HG03064 (cell line): ENCODE data around the gene UTP14C.
"Not testable (repeated sequence)": the region's sequence is repeated elsewhere in the genome, so short reads cannot be mapped to it uniquely, and the experiment has no call there.

Experiments used
- ATAC-seq: cut with Tn5 transposase; IDR thresholded peaks from one replicate; pipeline ENCODE4 v1.9.1; 2021; ENCODE audit warnings: low read depth; ENCODE audit not compliant: unreplicated experiment

Gene UTP14C

GRCh38 chr13:52036037-52036436 lies 11.5 kb downstream of the UTP14C start:
- no peak for ATAC-seq

GRCh38 chr13:52043675-52044074 lies 19.2 kb downstream of the UTP14C start:
- ATAC-seq: no peak

- ATAC-seq: no peak
Observed at GRCh38 chr13:52047463-52047862, 23.0 kb downstream of the UTP14C start.

GRCh38 chr13:52048516-52048915 lies 24.0 kb downstream of the UTP14C start:
- ATAC-seq: no peak

- no peak for ATAC-seq
Observed at GRCh38 chr13:52051400-52051799, 26.9 kb downstream of the UTP14C start.

GRCh38 chr13:52053460-52053859 lies 29.0 kb downstream of the UTP14C start:
- no peak for ATAC-seq

GRCh38 chr13:52061064-52061463 lies 36.6 kb downstream of the UTP14C start:
- ATAC-seq: not testable (repeated sequence)

GRCh38 chr13:52061587-52061986 lies 37.1 kb downstream of the UTP14C start:
- no peak for ATAC-seq

- no peak for ATAC-seq
Observed at GRCh38 chr13:52067237-52067636, 42.7 kb downstream of the UTP14C start.

GRCh38 chr13:52070929-52071523 lies 46.5 kb downstream of the UTP14C start:
- ATAC-seq: no peak
